Activated CD4-positive, alpha-beta T cell treated with anti-CD3 and anti-CD28 coated beads, Interleukin-2, amount 10 ng/mL, durations not matched to agents 7 days and 5 days (primary cell): Measurements from ENCODE around the gene MIPEP. TPM values are rescaled to one million over a fixed set of nuclear protein-coding genes. Genes with fewer than 3 reads are reported as not detected.

Experiments used
- CTCF ChIA-PET: fragments of 350-600 bp; sonication (Branson Sonifier 250); formaldehyde crosslinking; loops from one replicate; lab custom pipeline; 2021; ENCODE audit warnings: antibody characterized with exemption; lab: Charles Lee
- POLR2A ChIA-PET: fragments of 350-600 bp; sonication (Branson Sonifier 250); formaldehyde crosslinking; loops from one replicate; lab custom pipeline; 2021; ENCODE audit warnings: antibody characterized with exemption; lab: Charles Lee
- DNase-seq: peaks from one replicate; pipeline ENCODE4 v3.0.0-alpha.2; 2020
- H3K27ac Mint-ChIP-seq: one replicate; pipeline ENCODE4 v1.8.0; 2021; ENCODE audit warnings: mild to moderate bottlenecking, moderate library complexity, mixed read lengths
- H3K27me3 Mint-ChIP-seq: one replicate; pipeline ENCODE4 v1.8.0; 2021; ENCODE audit warnings: mixed read lengths
- H3K36me3 Mint-ChIP-seq: one replicate; pipeline ENCODE4 v1.8.0; 2021; ENCODE audit warnings: low read depth, mixed read lengths
- H3K4me1 Mint-ChIP-seq: one replicate; pipeline ENCODE4 v1.8.0; 2021; ENCODE audit warnings: mixed read lengths
- H3K4me3 Mint-ChIP-seq: one replicate; pipeline ENCODE4 v1.8.0; 2021; ENCODE audit warnings: mild to moderate bottlenecking, moderate library complexity, mixed read lengths
- H3K9me3 Mint-ChIP-seq: one replicate; pipeline ENCODE4 v1.8.0; 2021; ENCODE audit warnings: mixed read lengths
- total RNA-seq, 2 experiments: library from RNA; stranded (reverse); gene quantifications; one replicate each; pipeline ENCODE4 v1.2.3, GENCODE V29; 2021

Gene MIPEP
- total RNA-seq, 2 experiments from 2014 or later = 8.2 to 10.0 TPM

GRCh38 chr13:23697772-23698313, 191.4 kb downstream of the MIPEP start:
- Mint-ChIP-seq H3K4me3 (no peak overlapping the region), H3K27ac (no peak overlapping the region), H3K9me3 (no peaks in the 10 kb centered on the region), H3K4me1 (peaks cover 12% of the 10 kb centered on the region), H3K27me3 (no peaks in the 10 kb centered on the region), H3K36me3 (no peaks in the 10 kb centered on the region)
- ChIA-PET CTCF (interaction anchor here (0.6 to 0.7 kb wide), 2 partner anchors 52 to 247 kb away, joined by 3 to 4 read pairs; no protein-coding TSS in a partner anchor), POLR2A (interaction anchor here (0.7 kb wide), 1 partner anchor 325 kb away, joined by 4 read pairs; no protein-coding TSS in a partner anchor)
- no peak for DNase-seq

GRCh38 chr13:23696610-23697009, 192.6 kb downstream of the MIPEP start:
- CTCF ChIA-PET = no interaction called here
- peak overlapping the region; percentile 95 for H3K27ac Mint-ChIP-seq
- no peak overlapping the region for H3K4me3 Mint-ChIP-seq
- no peaks in the 10 kb centered on the region for H3K9me3 Mint-ChIP-seq
- no peak for DNase-seq
- POLR2A ChIA-PET = no interaction called here
- no peaks in the 10 kb centered on the region for H3K27me3 Mint-ChIP-seq
- H3K4me1 Mint-ChIP-seq = peaks cover 12% of the 10 kb centered on the region
- H3K36me3 Mint-ChIP-seq = no peaks in the 10 kb centered on the region

- H3K27me3 Mint-ChIP-seq = no peaks in the 10 kb centered on the region
- peak overlapping the region; percentile 56 for H3K4me3 Mint-ChIP-seq
- ChIA-PET POLR2A (no interaction called here), CTCF (no interaction called here)
- DNase-seq = peak; percentile 71
- H3K36me3 Mint-ChIP-seq = no peaks in the 10 kb centered on the region
- peaks cover 12% of the 10 kb centered on the region for H3K4me1 Mint-ChIP-seq
- no peaks in the 10 kb centered on the region for H3K9me3 Mint-ChIP-seq
- H3K27ac Mint-ChIP-seq = peak overlapping the region; percentile 95
Measured at GRCh38 chr13:23695711-23696464, 193.3 kb downstream of the MIPEP start.

- H3K36me3 Mint-ChIP-seq = no peaks in the 10 kb centered on the region
- peak overlapping the region; percentile 26 for H3K27ac Mint-ChIP-seq
- CTCF ChIA-PET = no interaction called here
- POLR2A ChIA-PET = no interaction called here
- H3K27me3 Mint-ChIP-seq = no peaks in the 10 kb centered on the region
- no peaks in the 10 kb centered on the region for H3K9me3 Mint-ChIP-seq
- no peak for DNase-seq
- no peak overlapping the region for H3K4me3 Mint-ChIP-seq
- H3K4me1 Mint-ChIP-seq = peaks cover 12% of the 10 kb centered on the region
Measured at GRCh38 chr13:23695196-23695595, 194.0 kb downstream of the MIPEP start.

- H3K9me3 Mint-ChIP-seq = no peaks in the 10 kb centered on the region
- no peaks in the 10 kb centered on the region for H3K36me3 Mint-ChIP-seq
- CTCF ChIA-PET = no interaction called here
- H3K4me1 Mint-ChIP-seq = peaks cover 12% of the 10 kb centered on the region
- no peak overlapping the region for H3K27ac Mint-ChIP-seq
- DNase-seq = no peak
- POLR2A ChIA-PET = no interaction called here
- H3K27me3 Mint-ChIP-seq = no peaks in the 10 kb centered on the region
- H3K4me3 Mint-ChIP-seq = no peak overlapping the region
Measured at GRCh38 chr13:23692816-23693215, 196.4 kb downstream of the MIPEP start.

- Mint-ChIP-seq H3K36me3 (no peaks in the 10 kb centered on the region), H3K4me3 (no peak overlapping the region), H3K9me3 (peaks cover 4% of the 10 kb centered on the region), H3K27me3 (no peaks in the 10 kb centered on the region), H3K4me1 (peaks cover 2% of the 10 kb centered on the region), H3K27ac (no peak overlapping the region)
- CTCF ChIA-PET = interaction anchor here (0.8 kb wide), 1 partner anchor 8 kb away, joined by 3 read pairs; no protein-coding TSS in a partner anchor
- no peak for DNase-seq
- POLR2A ChIA-PET = no interaction called here
Measured at GRCh38 chr13:23690668-23691067, 198.5 kb downstream of the MIPEP start.

GRCh38 chr13:23688336-23688735, 200.9 kb downstream of the MIPEP start:
- H3K9me3 Mint-ChIP-seq = peaks cover 14% of the 10 kb centered on the region
- H3K4me3 Mint-ChIP-seq = no peak overlapping the region
- DNase-seq = no peak
- no peaks in the 10 kb centered on the region for H3K27me3 Mint-ChIP-seq
- ChIA-PET CTCF (interaction anchor here (1.0 kb wide), 1 partner anchor 31 kb away, joined by 3 read pairs; no protein-coding TSS in a partner anchor), POLR2A (no interaction called here)
- H3K27ac Mint-ChIP-seq = no peak overlapping the region
- H3K36me3 Mint-ChIP-seq = no peaks in the 10 kb centered on the region
- no peaks in the 10 kb centered on the region for H3K4me1 Mint-ChIP-seq

- H3K27me3 Mint-ChIP-seq = no peaks in the 10 kb centered on the region
- no peaks in the 10 kb centered on the region for H3K4me1 Mint-ChIP-seq
- H3K9me3 Mint-ChIP-seq = peaks cover 18% of the 10 kb centered on the region
- ChIA-PET CTCF (no interaction called here), POLR2A (no interaction called here)
- no peak overlapping the region for H3K27ac Mint-ChIP-seq
- no peak overlapping the region for H3K4me3 Mint-ChIP-seq
- no peak for DNase-seq
- no peaks in the 10 kb centered on the region for H3K36me3 Mint-ChIP-seq
Measured at GRCh38 chr13:23687614-23688013, 201.6 kb downstream of the MIPEP start.

- no peaks in the 10 kb centered on the region for H3K36me3 Mint-ChIP-seq
- ChIA-PET POLR2A (no interaction called here), CTCF (no interaction called here)
- DNase-seq = no peak
- peaks cover 21% of the 10 kb centered on the region for H3K9me3 Mint-ChIP-seq
- H3K4me1 Mint-ChIP-seq = no peaks in the 10 kb centered on the region
- no peak overlapping the region for H3K27ac Mint-ChIP-seq
- H3K4me3 Mint-ChIP-seq = no peak overlapping the region
- no peaks in the 10 kb centered on the region for H3K27me3 Mint-ChIP-seq
Measured at GRCh38 chr13:23686948-23687347, 202.3 kb downstream of the MIPEP start.

GRCh38 chr13:23685416-23685815, 203.8 kb downstream of the MIPEP start:
- ChIA-PET CTCF (no interaction called here), POLR2A (no interaction called here)
- Mint-ChIP-seq H3K4me3 (no peak overlapping the region), H3K27me3 (no peaks in the 10 kb centered on the region), H3K4me1 (no peaks in the 10 kb centered on the region), H3K36me3 (no peaks in the 10 kb centered on the region), H3K27ac (no peak overlapping the region), H3K9me3 (peaks cover 21% of the 10 kb centered on the region)
- DNase-seq = no peak

- H3K4me3 Mint-ChIP-seq = no peak overlapping the region
- CTCF ChIA-PET = no interaction called here
- H3K9me3 Mint-ChIP-seq = peaks cover 21% of the 10 kb centered on the region
- peaks cover 4% of the 10 kb centered on the region for H3K4me1 Mint-ChIP-seq
- no peak overlapping the region for H3K27ac Mint-ChIP-seq
- DNase-seq = no peak
- H3K27me3 Mint-ChIP-seq = no peaks in the 10 kb centered on the region
- POLR2A ChIA-PET = no interaction called here
- H3K36me3 Mint-ChIP-seq = no peaks in the 10 kb centered on the region
Measured at GRCh38 chr13:23684647-23685046, 204.6 kb downstream of the MIPEP start.

- CTCF ChIA-PET = interaction anchor here (0.6 kb wide), 1 partner anchor 58 kb away, joined by 3 read pairs; no protein-coding TSS in a partner anchor
- no peak for DNase-seq
- POLR2A ChIA-PET = no interaction called here
- Mint-ChIP-seq H3K9me3 (peaks cover 21% of the 10 kb centered on the region), H3K27me3 (no peaks in the 10 kb centered on the region), H3K27ac (no peak overlapping the region), H3K36me3 (no peaks in the 10 kb centered on the region), H3K4me3 (no peak overlapping the region), H3K4me1 (peaks cover 15% of the 10 kb centered on the region)
Measured at GRCh38 chr13:23683084-23683483, 206.1 kb downstream of the MIPEP start.

GRCh38 chr13:23680845-23681669, 208.1 kb downstream of the MIPEP start:
- ChIA-PET POLR2A (no interaction called here), CTCF (no interaction called here)
- Mint-ChIP-seq H3K4me1 (peaks cover 15% of the 10 kb centered on the region), H3K27me3 (no peaks in the 10 kb centered on the region), H3K9me3 (peaks cover 19% of the 10 kb centered on the region), H3K4me3 (no peak overlapping the region), H3K27ac (no peak overlapping the region), H3K36me3 (no peaks in the 10 kb centered on the region)
- DNase-seq = no peak
